Activated naive CD4-positive, alpha-beta T cell treated with anti-CD3 and anti-CD28 coated beads, Interleukin-2, amount 10 ng/mL, durations not matched to agents 7 days and 5 days (primary cell): ENCODE results near the gene NUP210.

Experiments
- CTCF ChIA-PET: fragments of 350-600 bp; sonication (Branson Sonifier 250); formaldehyde crosslinking; loops from one replicate; lab custom pipeline; 2021; ENCODE audit warnings: antibody characterized with exemption; lab: Charles Lee
- DNase-seq: peaks from one replicate; pipeline ENCODE4 v3.0.0-alpha.2; 2020
- H3K27ac Mint-ChIP-seq: one replicate; pipeline ENCODE4 v1.8.0; 2021; ENCODE audit warnings: mild to moderate bottlenecking, moderate library complexity, mixed read lengths
- H3K27me3 Mint-ChIP-seq: one replicate; pipeline ENCODE4 v1.8.0; 2021; ENCODE audit warnings: mild to moderate bottlenecking, mixed read lengths
- H3K36me3 Mint-ChIP-seq: one replicate; pipeline ENCODE4 v1.8.0; 2021; ENCODE audit warnings: mixed read lengths
- H3K4me1 Mint-ChIP-seq: one replicate; pipeline ENCODE4 v1.8.0; 2021; ENCODE audit warnings: mixed read lengths
- H3K4me3 Mint-ChIP-seq: one replicate; pipeline ENCODE4 v1.8.0; 2021; ENCODE audit warnings: mild to moderate bottlenecking, moderate library complexity, mixed read lengths
- H3K9me3 Mint-ChIP-seq: one replicate; pipeline ENCODE4 v1.8.0; 2021; ENCODE audit warnings: mixed read lengths

NUP210 gene

DNA sequence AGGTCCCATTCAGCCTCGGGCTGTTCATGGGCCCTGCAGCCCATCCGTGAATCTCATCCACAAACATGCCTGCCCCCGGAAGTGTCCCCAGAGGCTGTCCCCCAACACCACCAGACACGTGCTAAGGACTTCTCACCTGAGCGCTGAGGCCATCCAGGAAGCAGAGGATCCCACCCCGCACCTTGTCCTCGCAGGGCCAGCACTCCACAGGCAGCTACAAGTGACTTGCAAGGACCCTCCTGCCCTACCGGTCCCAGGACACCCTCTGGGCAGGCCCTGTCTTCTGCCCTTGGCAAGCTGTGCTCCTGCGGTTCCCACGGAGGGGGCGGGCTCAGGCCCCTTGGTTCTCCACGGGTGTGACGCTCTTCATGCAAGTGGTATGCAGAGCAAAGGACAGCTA is 146.0 kb downstream of the NUP210 start:
- no peak overlapping the region for H3K27ac Mint-ChIP-seq
- no peaks in the 10 kb centered on the region for H3K9me3 Mint-ChIP-seq
- H3K4me3 Mint-ChIP-seq: no peak overlapping the region
- no peak for DNase-seq
- CTCF ChIA-PET: no interaction called here
- no peaks in the 10 kb centered on the region for H3K4me1 Mint-ChIP-seq
- peaks cover 59% of the 10 kb centered on the region for H3K27me3 Mint-ChIP-seq
- no peaks in the 10 kb centered on the region for H3K36me3 Mint-ChIP-seq

DNA sequence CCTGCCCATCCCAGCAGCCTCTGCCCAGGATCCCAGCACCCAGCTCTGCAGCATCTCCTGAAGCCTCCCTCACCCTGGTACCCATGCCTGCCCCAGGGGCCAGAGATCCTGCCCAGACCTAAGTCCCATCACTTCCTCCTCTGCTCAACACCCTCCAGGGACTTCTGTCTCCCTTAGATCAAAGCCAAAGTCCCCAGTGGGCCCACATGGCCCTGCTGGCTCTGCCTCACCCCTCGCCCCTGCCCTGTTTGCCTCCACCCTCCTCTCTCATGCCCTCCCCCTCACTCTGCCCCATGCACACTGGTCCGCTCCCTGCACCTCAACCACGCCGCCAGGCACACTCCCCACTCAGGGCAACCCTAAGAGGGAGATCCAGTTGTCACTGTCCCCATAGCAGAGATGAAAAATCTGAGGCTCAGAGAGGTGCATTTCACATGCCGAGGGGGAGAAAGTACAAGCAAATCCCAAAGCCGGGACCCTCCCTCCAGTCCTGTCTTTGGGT is 146.5 kb downstream of the NUP210 start:
- H3K27ac Mint-ChIP-seq: no peak overlapping the region
- no peak overlapping the region for H3K4me3 Mint-ChIP-seq
- H3K4me1 Mint-ChIP-seq: no peaks in the 10 kb centered on the region
- H3K9me3 Mint-ChIP-seq: no peaks in the 10 kb centered on the region
- DNase-seq: no peak
- CTCF ChIA-PET: no interaction called here
- H3K36me3 Mint-ChIP-seq: no peaks in the 10 kb centered on the region
- peaks cover 60% of the 10 kb centered on the region for H3K27me3 Mint-ChIP-seq

DNA sequence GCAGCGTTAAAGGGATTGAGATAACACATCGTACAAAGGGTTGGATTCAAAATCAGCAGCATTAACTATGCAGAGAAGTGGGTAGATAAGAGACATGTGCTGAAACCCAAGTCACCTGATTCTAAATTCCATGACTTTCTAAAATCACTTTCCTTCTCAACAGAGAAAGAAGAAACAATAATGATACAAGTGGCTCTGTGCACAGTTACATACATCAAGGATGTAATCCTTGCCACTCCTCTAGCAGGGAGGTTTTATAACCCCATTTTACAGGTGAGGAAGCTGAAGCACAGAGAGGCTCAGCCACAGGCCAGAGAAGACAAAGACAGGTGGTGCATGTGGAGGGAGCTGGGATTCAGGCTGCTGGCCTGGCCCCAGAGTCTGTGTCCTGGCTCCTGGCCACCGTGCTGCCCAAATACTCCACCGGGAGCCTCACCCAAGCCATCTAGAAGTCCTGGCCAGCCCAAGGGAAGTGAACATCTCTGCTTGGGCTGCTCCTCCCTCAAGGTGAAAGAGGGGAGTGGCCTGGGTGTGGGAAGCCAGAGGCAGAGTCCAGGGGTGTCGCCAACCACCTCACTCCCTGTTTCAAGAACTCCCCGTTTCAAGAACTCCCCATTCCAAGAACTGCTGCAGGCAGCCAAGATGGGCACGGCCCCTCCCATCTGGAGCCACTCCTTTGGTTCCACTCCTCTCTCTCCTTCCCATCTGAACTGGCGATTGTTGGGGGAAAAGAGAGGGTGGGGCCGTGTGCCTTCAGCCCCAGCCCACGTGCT is 147.1 kb downstream of the NUP210 start:
- DNase-seq: no peak
- Mint-ChIP-seq H3K9me3 (no peaks in the 10 kb centered on the region), H3K4me3 (no peak overlapping the region), H3K4me1 (no peaks in the 10 kb centered on the region), H3K27me3 (peaks cover 57% of the 10 kb centered on the region), H3K27ac (no peak overlapping the region), H3K36me3 (no peaks in the 10 kb centered on the region)
- CTCF ChIA-PET: no interaction called here

DNA sequence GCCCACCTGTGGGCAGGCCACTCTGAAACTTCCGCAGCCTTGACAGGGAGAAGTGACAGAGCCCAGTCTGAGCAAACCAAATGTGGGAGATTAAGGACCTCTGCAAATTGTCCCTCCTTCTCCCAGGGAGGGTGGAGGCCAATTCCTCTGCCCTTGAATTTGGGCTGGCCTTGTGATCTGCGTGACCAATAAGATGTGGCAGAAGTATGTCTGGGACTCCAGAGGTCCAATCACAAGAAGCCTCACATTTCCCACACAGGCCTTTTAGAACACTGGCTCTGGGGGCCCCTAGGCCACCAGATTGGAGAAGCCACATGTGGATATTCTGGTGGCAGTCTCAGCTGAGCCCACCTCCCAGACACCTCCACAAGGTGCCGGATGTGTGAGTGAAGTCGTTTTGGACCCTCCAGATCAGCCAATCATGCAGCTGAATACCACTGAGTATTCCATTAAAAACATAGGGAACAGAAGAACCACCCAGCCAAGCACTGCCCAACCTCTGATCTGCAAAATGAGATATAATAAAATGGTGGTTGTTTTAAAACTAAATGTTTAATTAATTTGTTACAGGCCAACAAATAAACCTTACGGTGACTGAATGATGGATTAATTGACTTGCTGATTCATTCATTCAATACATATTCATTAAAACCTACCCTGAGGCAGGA is 150.3 kb downstream of the NUP210 start:
- Mint-ChIP-seq H3K9me3 (no peaks in the 10 kb centered on the region), H3K4me1 (no peaks in the 10 kb centered on the region), H3K27ac (no peak overlapping the region), H3K27me3 (peaks cover 56% of the 10 kb centered on the region), H3K36me3 (no peaks in the 10 kb centered on the region), H3K4me3 (no peak overlapping the region)
- DNase-seq: no peak
- CTCF ChIA-PET: no interaction called here

DNA sequence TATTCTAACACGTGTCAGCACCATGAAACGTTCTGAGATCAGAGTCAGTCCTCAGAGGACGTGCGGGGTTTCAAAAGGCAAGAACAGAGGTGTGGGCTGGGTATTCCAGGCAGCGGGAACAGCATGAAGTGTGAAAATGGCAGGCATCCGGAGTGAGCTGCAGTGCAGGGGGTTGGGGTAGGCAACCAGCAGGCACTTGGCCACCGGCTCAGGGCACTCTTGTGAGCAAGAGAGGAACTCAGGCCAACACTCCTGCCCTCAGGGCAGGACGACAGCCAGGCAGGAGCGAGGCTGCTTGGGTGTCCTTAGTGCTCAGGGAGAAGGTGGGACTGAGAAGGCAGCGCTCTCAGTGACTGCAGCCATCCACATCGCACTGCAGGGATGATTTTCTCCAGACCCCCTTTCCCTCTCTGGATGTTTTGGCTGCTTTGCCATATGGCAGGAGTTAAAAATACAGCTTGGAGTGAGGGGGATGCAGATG is 151.1 kb downstream of the NUP210 start:
- Mint-ChIP-seq H3K36me3 (no peaks in the 10 kb centered on the region), H3K4me3 (no peak overlapping the region), H3K9me3 (no peaks in the 10 kb centered on the region), H3K27me3 (peaks cover 55% of the 10 kb centered on the region), H3K27ac (no peak overlapping the region), H3K4me1 (no peaks in the 10 kb centered on the region)
- CTCF ChIA-PET: no interaction called here
- DNase-seq: no peak

DNA sequence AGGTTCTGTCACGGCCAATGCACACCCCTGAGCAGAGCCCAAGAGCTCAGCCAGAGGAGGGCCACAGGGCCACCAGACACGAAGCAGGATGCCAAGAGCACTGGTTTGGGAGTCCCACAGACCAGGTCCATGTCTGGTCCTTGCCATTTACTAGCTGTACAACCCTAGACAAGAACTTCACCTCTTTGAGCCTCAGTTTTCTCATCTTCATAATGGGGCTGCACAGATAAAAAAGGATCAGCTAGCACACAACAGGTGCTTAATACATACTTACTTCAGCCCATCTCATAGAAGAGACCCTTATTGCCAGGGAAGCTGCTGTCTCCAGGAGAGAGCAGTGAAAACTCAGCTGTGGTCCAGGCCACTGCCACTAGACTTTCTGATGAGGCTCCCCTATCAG is 152.0 kb downstream of the NUP210 start:
- CTCF ChIA-PET: no interaction called here

DNA sequence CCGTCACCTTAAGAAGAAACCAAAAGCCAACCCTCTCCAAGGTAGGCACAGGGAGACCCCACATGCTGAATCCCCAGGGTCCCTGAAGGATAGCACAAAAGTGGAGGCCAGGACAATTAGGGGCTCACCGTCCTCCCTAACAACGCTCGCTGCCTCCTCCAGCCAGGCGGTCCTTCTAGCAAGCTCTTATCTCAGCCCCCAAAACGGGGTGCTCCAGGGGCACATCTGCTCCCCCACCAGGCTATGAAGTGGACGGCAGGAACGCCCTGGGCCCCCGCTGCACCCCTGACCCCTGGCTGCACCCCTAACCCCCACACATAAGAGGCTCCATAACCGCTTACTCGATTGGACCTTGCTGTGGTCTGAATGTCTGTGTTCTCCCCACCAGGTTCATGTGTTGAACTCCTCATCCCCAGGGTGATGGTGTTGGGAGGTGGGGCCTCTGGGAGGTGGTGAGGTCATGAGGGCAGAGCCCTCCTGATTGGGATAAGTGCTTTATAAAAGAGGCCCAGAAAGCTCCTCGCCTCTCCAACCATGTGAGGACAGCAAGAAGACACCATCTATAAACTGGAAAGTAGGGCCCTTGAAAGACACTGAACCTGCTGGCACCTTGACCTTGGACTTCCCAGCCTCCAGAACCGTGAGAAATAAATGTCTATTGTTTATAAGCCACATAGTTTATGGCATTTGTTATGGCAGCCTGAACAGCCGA is 153.3 kb downstream of the NUP210 start:
- no peak overlapping the region for H3K27ac Mint-ChIP-seq
- CTCF ChIA-PET: no interaction called here
- H3K4me1 Mint-ChIP-seq: peaks cover 9% of the 10 kb centered on the region
- DNase-seq: no peak
- peaks cover 44% of the 10 kb centered on the region for H3K27me3 Mint-ChIP-seq
- H3K9me3 Mint-ChIP-seq: no peaks in the 10 kb centered on the region
- no peaks in the 10 kb centered on the region for H3K36me3 Mint-ChIP-seq
- no peak overlapping the region for H3K4me3 Mint-ChIP-seq

More for the DNA sequence above, 152.0 kb downstream of the NUP210 start:
- no peaks in the 10 kb centered on the region for H3K4me1 Mint-ChIP-seq
- no peaks in the 10 kb centered on the region for H3K36me3 Mint-ChIP-seq
- H3K27me3 Mint-ChIP-seq: peaks cover 46% of the 10 kb centered on the region
- H3K4me3 Mint-ChIP-seq: no peak overlapping the region
- H3K27ac Mint-ChIP-seq: no peak overlapping the region
- no peak for DNase-seq
- no peaks in the 10 kb centered on the region for H3K9me3 Mint-ChIP-seq
